Type B pancreatic cell (in vitro differentiated cells): ENCODE data around the gene CDH20. TPM values are rescaled to one million over a fixed set of nuclear protein-coding genes. Genes with fewer than 3 reads are reported as not detected.

ENCODE experiments used
- DNase-seq: peaks from one replicate; pipeline ENCODE4 v3.0.0; 2021; ENCODE audit warnings: mixed read lengths; ENCODE audit not compliant: unreplicated experiment; ENCODE audit errors: extremely low spot score
- H3K27ac Mint-ChIP-seq: 2 replicates; pipeline ENCODE4 v1.8.0; 2021; ENCODE audit warnings: mild to moderate bottlenecking, mixed read lengths
- H3K27me3 Mint-ChIP-seq: 2 replicates; pipeline ENCODE4 v1.8.0; 2021; ENCODE audit warnings: mixed read lengths
- H3K36me3 Mint-ChIP-seq: 2 replicates; pipeline ENCODE4 v1.8.0; 2021; ENCODE audit warnings: mixed read lengths
- H3K4me1 Mint-ChIP-seq: one replicate; pipeline ENCODE4 v1.8.0; 2021; ENCODE audit warnings: mixed read lengths; ENCODE audit not compliant: unreplicated experiment
- H3K4me3 Mint-ChIP-seq: 2 replicates; pipeline ENCODE4 v1.8.0; 2021; ENCODE audit warnings: mild to moderate bottlenecking, mixed read lengths
- H3K9me3 Mint-ChIP-seq: 2 replicates; pipeline ENCODE4 v1.8.0; 2021; ENCODE audit warnings: mixed read lengths
- total RNA-seq: library from RNA; stranded (reverse); gene quantifications from 2 replicates; pipeline ENCODE4 v1.2.1, GENCODE V29; 2021; ENCODE audit warnings: low replicate concordance
- TF ChIP-seq, protein P1 (sequence below): fragments of 200-600 bp; sonication (generic); conservative IDR thresholded peaks from 2 replicates; pipeline ENCODE4 v1.5.0; 2021; ENCODE audit warnings: antibody characterized with exemption, mild to moderate bottlenecking

Gene CDH20
- total RNA-seq, 1 donor from 2014 or later, result 1.6 TPM

DNA sequence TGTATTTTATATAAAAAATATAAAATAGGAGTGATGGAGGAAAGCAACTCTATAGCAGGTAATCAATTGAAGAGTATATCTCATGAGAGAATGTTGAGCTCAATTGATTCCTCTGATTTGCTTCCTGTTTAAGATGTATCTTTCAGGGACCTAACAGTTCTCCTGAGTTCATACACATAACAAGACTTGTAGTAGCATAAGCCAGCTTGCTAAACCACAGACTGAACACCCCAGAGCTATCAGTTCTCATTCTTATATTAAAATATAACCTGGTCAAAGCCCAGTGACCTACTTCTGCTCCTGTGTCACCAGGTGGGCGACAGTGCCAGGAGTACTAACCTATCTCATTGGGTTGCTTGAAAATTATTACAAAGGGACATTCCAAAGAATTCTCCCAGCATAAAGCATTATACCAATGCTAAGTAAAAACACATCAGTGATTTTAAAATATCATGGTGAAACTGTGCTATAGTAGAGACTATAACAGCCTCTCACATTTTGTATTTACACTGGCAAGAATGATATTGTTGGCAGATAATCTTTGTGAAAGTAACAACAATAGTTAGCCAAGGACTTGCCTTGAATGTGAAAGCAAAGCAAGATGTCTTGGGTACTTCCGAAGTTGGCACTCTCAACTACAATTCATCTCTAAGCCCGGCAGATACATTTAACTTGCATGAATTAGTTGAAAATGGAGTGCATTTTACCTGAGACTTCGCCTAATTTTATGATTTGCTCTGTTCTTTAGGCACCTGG is 40.8 kb upstream of the CDH20 start:
- DNase-seq, result no peak
- Mint-ChIP-seq H3K4me3 (no peak overlapping the region), H3K4me1 (no peaks in the 10 kb centered on the region), H3K27me3 (no peaks in the 10 kb centered on the region), H3K27ac (no peak overlapping the region), H3K9me3 (no peaks in the 10 kb centered on the region), H3K36me3 (no peaks in the 10 kb centered on the region)
- TF ChIP-seq, protein P1, sequence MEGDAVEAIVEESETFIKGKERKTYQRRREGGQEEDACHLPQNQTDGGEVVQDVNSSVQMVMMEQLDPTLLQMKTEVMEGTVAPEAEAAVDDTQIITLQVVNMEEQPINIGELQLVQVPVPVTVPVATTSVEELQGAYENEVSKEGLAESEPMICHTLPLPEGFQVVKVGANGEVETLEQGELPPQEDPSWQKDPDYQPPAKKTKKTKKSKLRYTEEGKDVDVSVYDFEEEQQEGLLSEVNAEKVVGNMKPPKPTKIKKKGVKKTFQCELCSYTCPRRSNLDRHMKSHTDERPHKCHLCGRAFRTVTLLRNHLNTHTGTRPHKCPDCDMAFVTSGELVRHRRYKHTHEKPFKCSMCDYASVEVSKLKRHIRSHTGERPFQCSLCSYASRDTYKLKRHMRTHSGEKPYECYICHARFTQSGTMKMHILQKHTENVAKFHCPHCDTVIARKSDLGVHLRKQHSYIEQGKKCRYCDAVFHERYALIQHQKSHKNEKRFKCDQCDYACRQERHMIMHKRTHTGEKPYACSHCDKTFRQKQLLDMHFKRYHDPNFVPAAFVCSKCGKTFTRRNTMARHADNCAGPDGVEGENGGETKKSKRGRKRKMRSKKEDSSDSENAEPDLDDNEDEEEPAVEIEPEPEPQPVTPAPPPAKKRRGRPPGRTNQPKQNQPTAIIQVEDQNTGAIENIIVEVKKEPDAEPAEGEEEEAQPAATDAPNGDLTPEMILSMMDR, result no peak

DNA sequence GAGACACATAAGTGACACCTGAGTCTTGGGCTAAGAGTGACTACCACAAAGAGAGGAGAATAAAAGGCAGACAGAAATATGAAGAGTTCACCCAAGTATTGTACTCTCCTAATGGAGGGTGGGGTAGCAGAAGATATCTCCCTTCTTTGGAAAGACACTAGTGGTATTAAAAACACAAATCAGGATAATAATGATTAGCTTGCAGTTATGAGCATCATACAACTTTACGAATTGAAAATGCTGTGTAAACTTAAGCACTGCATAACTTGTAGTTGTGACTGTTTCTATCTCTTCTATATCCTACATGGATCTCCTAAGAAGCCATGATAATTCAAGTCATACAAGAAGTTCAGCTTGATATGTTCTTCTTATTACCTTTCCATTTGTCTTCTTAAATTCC is 38.1 kb upstream of the CDH20 start:
- no peaks in the 10 kb centered on the region for H3K4me1 Mint-ChIP-seq
- no peaks in the 10 kb centered on the region for H3K36me3 Mint-ChIP-seq
- no peaks in the 10 kb centered on the region for H3K9me3 Mint-ChIP-seq
- no peak for DNase-seq
- H3K4me3 Mint-ChIP-seq, result no peak overlapping the region
- no peaks in the 10 kb centered on the region for H3K27me3 Mint-ChIP-seq
- TF ChIP-seq, protein P1, result no peak
- H3K27ac Mint-ChIP-seq, result no peak overlapping the region

DNA sequence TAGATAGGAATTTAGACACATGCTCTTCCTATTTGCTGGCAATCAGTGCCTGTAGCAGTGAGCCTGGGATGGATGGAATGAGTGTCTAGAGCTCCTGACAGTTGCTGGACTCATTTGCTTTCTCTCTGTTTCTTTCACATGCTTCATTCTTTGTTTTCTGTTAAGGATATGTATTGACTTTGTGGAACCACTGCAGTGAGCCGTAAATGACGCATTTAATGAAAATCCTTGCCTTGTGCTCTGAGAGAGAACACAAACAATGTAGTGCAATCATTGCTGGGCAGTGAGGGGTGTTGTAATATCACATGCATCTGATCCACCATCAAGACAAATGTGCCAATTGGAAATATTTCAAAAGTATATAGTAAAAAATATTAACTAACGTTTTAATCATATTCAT is 25.2 kb upstream of the CDH20 start:
- Mint-ChIP-seq H3K27me3 (no peaks in the 10 kb centered on the region), H3K27ac (no peak overlapping the region), H3K9me3 (no peaks in the 10 kb centered on the region), H3K4me1 (no peaks in the 10 kb centered on the region), H3K4me3 (no peak overlapping the region), H3K36me3 (no peaks in the 10 kb centered on the region)
- DNase-seq, result no peak
- TF ChIP-seq, protein P1, result no peak

DNA sequence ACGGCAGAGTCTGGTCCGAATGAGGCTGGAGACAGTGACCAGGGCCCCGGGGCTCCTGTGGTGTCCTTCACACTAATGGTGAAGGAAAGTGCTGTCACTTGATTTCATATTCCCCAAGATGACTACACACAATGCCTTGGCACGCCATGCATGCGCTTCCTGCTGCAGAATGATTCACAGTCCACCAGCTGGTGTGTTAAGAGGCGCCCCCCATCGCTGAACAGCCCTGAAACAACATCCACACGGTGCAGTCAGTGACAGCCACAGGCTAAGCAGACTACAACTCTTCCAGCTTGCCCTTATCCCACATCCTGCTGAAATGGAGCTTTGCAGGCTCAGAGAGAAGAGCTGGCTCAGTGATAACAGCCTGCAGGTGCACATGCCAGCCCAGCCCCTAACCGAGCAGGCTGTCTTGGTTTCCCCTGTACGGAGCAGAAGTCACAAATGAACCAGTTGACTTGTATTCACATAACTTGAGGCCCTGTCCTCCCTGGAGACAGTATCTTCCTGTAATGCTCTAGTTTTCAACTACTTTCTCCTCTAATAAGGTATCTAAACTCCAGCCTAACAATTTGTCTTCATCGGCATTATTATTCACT is 24.3 kb upstream of the CDH20 start:
- Mint-ChIP-seq H3K36me3 (no peaks in the 10 kb centered on the region), H3K4me1 (no peaks in the 10 kb centered on the region), H3K27me3 (no peaks in the 10 kb centered on the region), H3K4me3 (no peak overlapping the region), H3K9me3 (no peaks in the 10 kb centered on the region), H3K27ac (no peak overlapping the region)
- no peak for DNase-seq
- TF ChIP-seq, protein P1, result no peak

- peak; percentile 78 for DNase-seq
- no peak overlapping the region for H3K27ac Mint-ChIP-seq
- H3K9me3 Mint-ChIP-seq, result no peaks in the 10 kb centered on the region
- no peaks in the 10 kb centered on the region for H3K4me1 Mint-ChIP-seq
- TF ChIP-seq, protein P1, result peak; percentile 87
- H3K36me3 Mint-ChIP-seq, result no peaks in the 10 kb centered on the region
- H3K27me3 Mint-ChIP-seq, result peaks cover 1% of the 10 kb centered on the region
- no peak overlapping the region for H3K4me3 Mint-ChIP-seq
These were observed 10.9 kb upstream of the CDH20 start for GRCh38 chr18:61322265-61322873.
